Measurements from ENCODE around the gene UTP4. TPM values are rescaled to one million over a fixed set of nuclear protein-coding genes. Genes with fewer than 3 reads are reported as not detected.
"Not testable (repeated sequence)": the region's sequence is repeated elsewhere in the genome, so short reads cannot be mapped to it uniquely, and the experiment has no call there.

The UTP4 gene
- total RNA-seq, 4 donors from 2014 or later, result 12.1 to 45.1 (median 31.4) TPM

GRCh38 chr16:69141014-69141413, 8.6 kb downstream of the UTP4 start:
- no peaks in the 10 kb centered on the region for H3K4me1 ChIP-seq
- H3K27ac ChIP-seq, result no peak overlapping the region
- no peaks in the 10 kb centered on the region for H3K9me3 ChIP-seq
- no peaks in the 10 kb centered on the region for H3K27me3 ChIP-seq
- TF ChIP-seq CTCF (IDR thresholded peaks at IDR 0.05) (no peak), POLR2A (IDR thresholded peaks at IDR 0.05) (no peak)
- DNase-seq, result no peak
- intact Hi-C loops (cut with DNase I; ENCODE audit: low total_unique reads), result no loop called here
- no peaks in the 10 kb centered on the region for H3K36me3 ChIP-seq
- no peak overlapping the region for H3K4me3 ChIP-seq

GRCh38 chr16:69141936-69142335, 9.5 kb downstream of the UTP4 start:
- Histone ChIP-seq H3K4me1 (no peaks in the 10 kb centered on the region), H3K36me3 (no peaks in the 10 kb centered on the region), H3K9me3 (no peaks in the 10 kb centered on the region), H3K27ac (no peak overlapping the region), H3K4me3 (no peak overlapping the region), H3K27me3 (no peaks in the 10 kb centered on the region)
- TF ChIP-seq CTCF (IDR thresholded peaks at IDR 0.05), result no peak
- TF ChIP-seq POLR2A (IDR thresholded peaks at IDR 0.05), result no peak
- DNase-seq, result no peak
- intact Hi-C loops (cut with DNase I; ENCODE audit: low total_unique reads), result no loop called here

- Histone ChIP-seq H3K36me3 (no peaks in the 10 kb centered on the region), H3K27me3 (no peaks in the 10 kb centered on the region), H3K4me1 (no peaks in the 10 kb centered on the region), H3K9me3 (no peaks in the 10 kb centered on the region), H3K4me3 (no peak overlapping the region), H3K27ac (no peak overlapping the region)
- no peak for DNase-seq
- TF ChIP-seq CTCF (IDR thresholded peaks at IDR 0.05), result no peak
- TF ChIP-seq POLR2A (IDR thresholded peaks at IDR 0.05), result no peak
- intact Hi-C loops (cut with DNase I; ENCODE audit: low total_unique reads), result no loop called here
Observed at GRCh38 chr16:69143116-69143515, 10.7 kb downstream of the UTP4 start.

GRCh38 chr16:69145658-69146057, 13.2 kb downstream of the UTP4 start:
- DNase-seq, result no peak
- H3K36me3 ChIP-seq, result no peaks in the 10 kb centered on the region
- TF ChIP-seq CTCF (IDR thresholded peaks at IDR 0.05) (no peak), POLR2A (IDR thresholded peaks at IDR 0.05) (no peak)
- H3K27me3 ChIP-seq, result no peaks in the 10 kb centered on the region
- no peak overlapping the region for H3K4me3 ChIP-seq
- no peaks in the 10 kb centered on the region for H3K9me3 ChIP-seq
- intact Hi-C loops (cut with DNase I; ENCODE audit: low total_unique reads), result loop anchor here (5.0 kb wide), 1 partner anchor 132 kb away; no protein-coding TSS in a partner anchor
- no peak overlapping the region for H3K27ac ChIP-seq
- no peaks in the 10 kb centered on the region for H3K4me1 ChIP-seq

- not testable (repeated sequence) for H3K4me3 ChIP-seq, H3K27ac ChIP-seq, H3K4me1 ChIP-seq, H3K9me3 ChIP-seq, H3K36me3 ChIP-seq, DNase-seq, H3K27me3 ChIP-seq
- intact Hi-C loops (cut with DNase I; ENCODE audit: low total_unique reads), result loop anchor here (5.0 kb wide), 2 partner anchors 128 to 138 kb away; no protein-coding TSS in a partner anchor
Observed at GRCh38 chr16:69149621-69150020, 17.2 kb downstream of the UTP4 start.
